AG04450 (cell line): Measurements from ENCODE around the gene C5AR1. TPM values are rescaled to one million over a fixed set of nuclear protein-coding genes. Genes with fewer than 3 reads are reported as not detected.
"Not testable (repeated sequence)": the region's sequence is repeated elsewhere in the genome, so short reads cannot be mapped to it uniquely, and the experiment has no call there.

Experiments
- CTCF ChIA-PET: fragments of 300-600, 350-600 bp; formaldehyde crosslinking; extraction: SDS; loops from one replicate; lab custom pipeline; 2022; ENCODE audit warnings: antibody characterized with exemption, inconsistent platforms; lab: Charles Lee
- POLR2A ChIA-PET: fragments of 350-600 bp; formaldehyde crosslinking; extraction: SDS; loops from one replicate; lab custom pipeline; 2021; ENCODE audit warnings: antibody characterized with exemption, inconsistent platforms; lab: Yijun Ruan, JAX
- DNase-seq: peaks from one replicate; pipeline ENCODE4 v3.0.0-alpha.2; 2011; ENCODE audit warnings: low read depth, low spot score
- H3K27ac ChIP-seq: one replicate; pipeline ENCODE4 v1.5.1; 2012; ENCODE audit warnings: low read depth, low read length, control low read depth
- H3K27me3 ChIP-seq: one replicate; pipeline ENCODE4 v1.6.0; 2012; ENCODE audit warnings: low read length; ENCODE audit not compliant: control insufficient read depth, insufficient read depth
- H3K4me3 ChIP-seq: 2 replicates; pipeline ENCODE4 v1.5.1; 2011; ENCODE audit warnings: mild to moderate bottlenecking, low read depth, low read length, control low read depth
- H3K9me3 ChIP-seq: 2 replicates; pipeline ENCODE4 v1.5.1; 2012; ENCODE audit warnings: low read length; ENCODE audit not compliant: control insufficient read depth, insufficient read depth
- polyA plus RNA-seq: library from polyadenylated mRNA; depleted of rRNA; stranded (reverse); fragments of >200 nt; gene quantifications from 2 replicates; pipeline ENCODE4 v1.2.3, GENCODE V29; 2011
- TF ChIP-seq, protein P1 (sequence below): IDR thresholded peaks from 2 replicates; pipeline ENCODE4 v1.5.1; 2011; ENCODE audit warnings: low read depth, low read length, control low read depth, inconsistent platforms

C5AR1 gene
- polyA plus RNA-seq, 1 experiment = 0.53 TPM

DNA sequence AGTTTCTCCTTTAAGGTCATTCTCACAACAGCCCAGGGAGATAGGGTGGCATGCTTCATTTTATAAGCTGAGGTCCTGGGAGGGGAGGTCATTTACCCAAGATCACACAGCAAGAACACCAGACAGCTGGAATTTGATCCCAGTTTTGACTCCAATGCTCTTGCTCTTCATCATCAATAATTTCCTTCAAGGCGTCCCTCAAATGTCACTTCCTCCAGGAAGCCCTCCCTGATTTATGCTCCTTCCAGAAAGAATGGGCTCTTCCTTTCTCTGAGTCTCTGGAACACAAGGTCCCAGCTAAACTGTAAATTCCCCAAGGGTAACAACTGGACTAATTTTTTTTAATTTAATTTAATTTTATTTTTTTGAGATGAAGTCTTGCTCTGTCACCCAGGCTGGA is 34.8 kb downstream of the C5AR1 start:
- POLR2A ChIA-PET = no interaction called here
- TF ChIP-seq, protein P1, sequence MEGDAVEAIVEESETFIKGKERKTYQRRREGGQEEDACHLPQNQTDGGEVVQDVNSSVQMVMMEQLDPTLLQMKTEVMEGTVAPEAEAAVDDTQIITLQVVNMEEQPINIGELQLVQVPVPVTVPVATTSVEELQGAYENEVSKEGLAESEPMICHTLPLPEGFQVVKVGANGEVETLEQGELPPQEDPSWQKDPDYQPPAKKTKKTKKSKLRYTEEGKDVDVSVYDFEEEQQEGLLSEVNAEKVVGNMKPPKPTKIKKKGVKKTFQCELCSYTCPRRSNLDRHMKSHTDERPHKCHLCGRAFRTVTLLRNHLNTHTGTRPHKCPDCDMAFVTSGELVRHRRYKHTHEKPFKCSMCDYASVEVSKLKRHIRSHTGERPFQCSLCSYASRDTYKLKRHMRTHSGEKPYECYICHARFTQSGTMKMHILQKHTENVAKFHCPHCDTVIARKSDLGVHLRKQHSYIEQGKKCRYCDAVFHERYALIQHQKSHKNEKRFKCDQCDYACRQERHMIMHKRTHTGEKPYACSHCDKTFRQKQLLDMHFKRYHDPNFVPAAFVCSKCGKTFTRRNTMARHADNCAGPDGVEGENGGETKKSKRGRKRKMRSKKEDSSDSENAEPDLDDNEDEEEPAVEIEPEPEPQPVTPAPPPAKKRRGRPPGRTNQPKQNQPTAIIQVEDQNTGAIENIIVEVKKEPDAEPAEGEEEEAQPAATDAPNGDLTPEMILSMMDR = no peak
- CTCF ChIA-PET = no interaction called here
- Histone ChIP-seq H3K9me3 (no peaks in the 10 kb centered on the region; the same call in 1 of the 2 replicates), H3K4me3 (no peak overlapping the region), H3K27me3 (no peaks in the 10 kb centered on the region), H3K27ac (no peak overlapping the region)
- DNase-seq = no peak

DNA sequence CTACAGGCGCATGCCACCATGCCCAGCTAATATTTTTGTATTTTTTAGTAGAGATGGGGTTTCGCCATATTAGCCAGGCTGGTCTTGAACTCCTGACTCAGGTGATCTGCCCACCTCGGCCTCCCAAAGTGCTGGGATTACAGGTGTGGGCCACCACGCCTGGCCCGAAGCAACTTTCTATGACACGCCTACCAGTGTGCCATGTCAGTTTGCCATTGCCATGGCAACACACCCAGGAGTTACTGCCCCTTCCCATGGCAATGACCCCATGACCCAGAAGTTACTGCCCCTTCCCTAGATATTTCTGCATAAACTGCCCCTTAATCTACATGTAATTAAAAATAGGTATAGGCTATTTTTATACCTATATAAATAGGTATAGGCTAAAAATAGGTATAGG is 36.4 kb downstream of the C5AR1 start:
- not testable (repeated sequence) for H3K9me3 ChIP-seq, DNase-seq, H3K4me3 ChIP-seq, H3K27me3 ChIP-seq, H3K27ac ChIP-seq
- POLR2A ChIA-PET = interaction anchor here (0.6 kb wide), 1 partner anchor 64 kb away, joined by 3 read pairs; no protein-coding TSS in a partner anchor
- CTCF ChIA-PET = interaction anchor here (0.6 kb wide), 1 partner anchor 32 kb away, joined by 6 read pairs; no protein-coding TSS in a partner anchor

DNA sequence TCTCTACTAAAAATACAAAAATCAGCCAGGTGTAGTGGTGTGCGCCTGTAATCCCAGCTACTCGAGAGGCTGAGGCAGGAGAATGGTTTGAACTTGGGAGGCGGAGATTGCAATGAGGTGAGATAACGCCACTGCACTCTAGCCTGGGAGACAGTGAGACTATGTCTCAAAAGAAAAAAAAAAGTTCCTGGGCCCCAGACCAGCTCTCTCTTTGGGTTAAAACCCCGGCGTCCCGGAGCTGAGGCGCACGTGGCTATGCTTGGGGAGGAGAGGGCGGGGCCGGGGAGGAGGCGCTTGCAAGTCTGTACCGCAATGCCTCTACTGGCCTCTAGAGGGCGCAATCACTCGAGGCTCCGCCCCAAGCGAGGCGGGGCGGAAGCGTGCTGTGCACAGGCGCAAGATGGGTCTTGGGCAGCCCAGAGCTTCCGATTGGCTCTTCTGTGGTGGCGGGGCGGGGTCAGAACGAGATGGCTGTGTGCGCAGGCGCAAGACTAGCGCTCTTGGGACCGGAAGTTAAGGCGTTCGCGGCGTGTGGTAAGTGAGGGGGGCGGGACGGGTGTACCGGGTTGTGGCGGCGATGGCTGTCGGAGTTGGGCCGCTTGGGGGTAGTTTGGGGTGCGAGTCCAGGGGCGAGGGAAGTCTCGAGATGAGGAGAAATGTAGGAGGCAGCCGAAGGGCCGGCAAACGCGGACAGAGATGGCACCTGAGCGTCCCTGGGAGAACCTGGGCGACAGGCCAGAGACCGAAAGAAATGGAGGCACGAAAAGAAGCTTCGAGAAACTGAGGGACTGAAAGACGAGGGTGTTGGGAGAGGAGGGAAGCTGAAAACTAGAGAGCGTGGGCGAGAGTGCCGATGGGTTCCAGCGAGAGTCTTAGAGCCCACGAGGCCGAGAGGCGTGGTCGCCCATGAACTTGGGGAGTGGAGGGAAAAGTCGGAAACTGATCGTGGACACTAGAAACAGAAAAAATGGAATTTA is 39.4 kb downstream of the C5AR1 start, which contains the start of gene DHX34:
TSS of gene DHX34 (plus strand) at position 497 of the 977 bp plus-strand sequence. CDS start 3,716 bp downstream, outside the sequence.
- Histone ChIP-seq H3K9me3 (no peaks in the 10 kb centered on the region; the same call in 1 of the 2 replicates), H3K27ac (no peak within 1 kb of the TSS), H3K4me3 (peak within 1 kb of the TSS; percentile 76), H3K27me3 (no peaks in the 10 kb centered on the region)
- DNase-seq = peak; percentile 99
- ChIA-PET CTCF (interaction anchor here (0.5 to 2.3 kb wide), 50 partner anchors 9 to 678 kb away, joined by 3 to 48 read pairs (median 5); partner anchors contain the start of gene C5AR2), POLR2A (interaction anchor here (0.6 to 1.4 kb wide), 12 partner anchors 22 to 434 kb away, joined by 3 to 9 read pairs (median 4); partner anchors contain the start of gene KPTN)
- TF ChIP-seq, protein P1 = peak; percentile 96

DNA sequence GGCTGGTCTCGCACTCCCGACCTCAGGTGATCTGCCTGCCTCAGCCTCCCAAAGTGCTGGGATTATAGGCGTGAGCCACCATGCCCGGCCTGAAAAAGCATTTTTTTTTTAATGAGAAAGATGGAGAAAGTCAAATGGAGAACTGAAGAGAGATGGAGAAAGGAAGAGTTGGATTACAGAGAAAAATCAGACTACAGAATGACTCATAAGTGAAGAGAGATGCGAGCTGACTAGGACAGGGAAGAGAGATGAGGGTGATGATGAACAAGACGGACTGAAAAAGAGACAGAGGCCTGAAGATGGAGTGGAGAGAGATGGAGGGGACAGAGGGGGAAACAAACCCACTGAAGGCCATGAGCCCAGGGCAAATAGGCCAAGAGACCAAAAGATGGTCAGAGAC is 41.0 kb downstream of the C5AR1 start:
- TF ChIP-seq, protein P1 = no peak
- CTCF ChIA-PET = interaction anchor here (1.9 to 2.3 kb wide), 3 partner anchors 8 to 82 kb away, joined by 4 to 31 read pairs (median 28); no protein-coding TSS in a partner anchor
- Histone ChIP-seq H3K4me3 (no peak overlapping the region), H3K27ac (no peak overlapping the region), H3K27me3 (no peaks in the 10 kb centered on the region), H3K9me3 (no peaks in the 10 kb centered on the region; the same call in 1 of the 2 replicates)
- POLR2A ChIA-PET = interaction anchor here (0.6 kb wide), 1 partner anchor 45 kb away, joined by 4 read pairs; no protein-coding TSS in a partner anchor
- no peak for DNase-seq

DNA sequence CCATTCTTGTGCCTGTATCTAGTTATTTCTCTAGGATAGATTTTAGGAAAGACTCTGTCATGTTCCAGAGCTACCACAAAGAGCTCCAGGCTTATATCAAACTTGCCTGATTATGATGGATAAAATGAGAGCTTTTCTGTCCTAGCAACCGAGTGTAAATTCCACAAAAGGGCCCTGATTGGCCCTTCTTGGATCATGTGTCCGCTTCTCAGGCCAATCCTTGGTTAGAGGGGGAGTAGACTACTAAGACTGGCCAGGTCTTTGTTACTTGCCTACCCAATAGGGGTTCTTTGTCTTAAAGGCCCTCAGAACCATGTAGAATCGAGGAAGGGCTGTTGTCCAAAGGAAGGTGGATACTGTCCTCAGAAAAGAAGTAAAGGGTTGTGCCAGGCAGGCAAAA is 41.9 kb downstream of the C5AR1 start:
- H3K27me3 ChIP-seq = no peaks in the 10 kb centered on the region
- no peak for DNase-seq
- TF ChIP-seq, protein P1 = no peak
- ChIA-PET POLR2A (no interaction called here), CTCF (interaction anchor here (0.6 kb wide), 2 partner anchors 33 to 56 kb away, joined by 7 to 9 read pairs; no protein-coding TSS in a partner anchor)
- no peak overlapping the region for H3K27ac ChIP-seq
- no peak overlapping the region for H3K4me3 ChIP-seq
- H3K9me3 ChIP-seq = no peaks in the 10 kb centered on the region; the same call in 1 of the 2 replicates
